ENCODE results near the gene GJA4. TPM values are rescaled to one million over a fixed set of nuclear protein-coding genes. Genes with fewer than 3 reads are reported as not detected.

The GJA4 gene
- polyA plus RNA-seq, 1 of the 3 experiments (the other 2 are of a cell fraction), result not detected

DNA sequence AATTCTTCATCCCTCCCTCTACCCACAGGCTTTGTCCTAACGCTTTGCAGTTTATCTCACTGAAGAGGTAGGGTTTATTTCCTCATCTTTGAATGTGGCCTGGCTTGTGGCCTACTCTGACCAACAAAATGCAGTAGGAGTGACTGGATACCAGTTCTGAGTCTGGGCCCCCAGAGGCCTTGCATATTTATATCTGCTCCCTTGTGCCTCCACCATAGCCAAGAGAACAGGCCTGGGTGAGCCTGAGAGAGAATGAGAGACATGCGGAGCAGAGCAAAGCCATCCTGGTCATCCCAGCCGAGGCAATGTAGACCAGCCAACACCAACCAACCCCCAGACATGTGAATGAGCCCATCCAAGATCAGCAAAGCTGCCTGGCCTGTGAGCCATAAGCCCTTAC is 36.5 kb downstream of the GJA4 start:
- POLR2A ChIA-PET, result no interaction called here
- no peak for TF ChIP-seq GATA2 (CRISPR knock-in tag; IDR thresholded peaks at IDR 0.05)
- TF ChIP-seq, protein P1, sequence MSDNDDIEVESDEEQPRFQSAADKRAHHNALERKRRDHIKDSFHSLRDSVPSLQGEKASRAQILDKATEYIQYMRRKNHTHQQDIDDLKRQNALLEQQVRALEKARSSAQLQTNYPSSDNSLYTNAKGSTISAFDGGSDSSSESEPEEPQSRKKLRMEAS (IDR thresholded peaks at IDR 0.05; ENCODE audit: low read depth), result no peak
- TF ChIP-seq SIN3A (IDR thresholded peaks at IDR 0.05; ENCODE audit: borderline replicate concordance, low read depth, low read length), result no peak
- TF ChIP-seq RCOR1 (IDR thresholded peaks at IDR 0.05; ENCODE audit: low read length), result no peak
- TF ChIP-seq CHD2 (IDR thresholded peaks at IDR 0.05; ENCODE audit: low read length, partially characterized antibody), result no peak
- no peak for TF ChIP-seq EZH2phosphoT487 (IDR thresholded peaks at IDR 0.05; ENCODE audit: borderline replicate concordance, low read depth)
- TF ChIP-seq RXRA (IDR thresholded peaks at IDR 0.05; ENCODE audit: borderline replicate concordance, low read depth), result no peak
- no peak for TF ChIP-seq GABPA (IDR thresholded peaks at IDR 0.05; ENCODE audit: low read depth)
- TF ChIP-seq, protein P2, sequence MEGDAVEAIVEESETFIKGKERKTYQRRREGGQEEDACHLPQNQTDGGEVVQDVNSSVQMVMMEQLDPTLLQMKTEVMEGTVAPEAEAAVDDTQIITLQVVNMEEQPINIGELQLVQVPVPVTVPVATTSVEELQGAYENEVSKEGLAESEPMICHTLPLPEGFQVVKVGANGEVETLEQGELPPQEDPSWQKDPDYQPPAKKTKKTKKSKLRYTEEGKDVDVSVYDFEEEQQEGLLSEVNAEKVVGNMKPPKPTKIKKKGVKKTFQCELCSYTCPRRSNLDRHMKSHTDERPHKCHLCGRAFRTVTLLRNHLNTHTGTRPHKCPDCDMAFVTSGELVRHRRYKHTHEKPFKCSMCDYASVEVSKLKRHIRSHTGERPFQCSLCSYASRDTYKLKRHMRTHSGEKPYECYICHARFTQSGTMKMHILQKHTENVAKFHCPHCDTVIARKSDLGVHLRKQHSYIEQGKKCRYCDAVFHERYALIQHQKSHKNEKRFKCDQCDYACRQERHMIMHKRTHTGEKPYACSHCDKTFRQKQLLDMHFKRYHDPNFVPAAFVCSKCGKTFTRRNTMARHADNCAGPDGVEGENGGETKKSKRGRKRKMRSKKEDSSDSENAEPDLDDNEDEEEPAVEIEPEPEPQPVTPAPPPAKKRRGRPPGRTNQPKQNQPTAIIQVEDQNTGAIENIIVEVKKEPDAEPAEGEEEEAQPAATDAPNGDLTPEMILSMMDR (IDR thresholded peaks at IDR 0.05), result no peak
- TF ChIP-seq TCF12 (IDR thresholded peaks at IDR 0.05), result no peak
- TF ChIP-seq, protein P3, sequence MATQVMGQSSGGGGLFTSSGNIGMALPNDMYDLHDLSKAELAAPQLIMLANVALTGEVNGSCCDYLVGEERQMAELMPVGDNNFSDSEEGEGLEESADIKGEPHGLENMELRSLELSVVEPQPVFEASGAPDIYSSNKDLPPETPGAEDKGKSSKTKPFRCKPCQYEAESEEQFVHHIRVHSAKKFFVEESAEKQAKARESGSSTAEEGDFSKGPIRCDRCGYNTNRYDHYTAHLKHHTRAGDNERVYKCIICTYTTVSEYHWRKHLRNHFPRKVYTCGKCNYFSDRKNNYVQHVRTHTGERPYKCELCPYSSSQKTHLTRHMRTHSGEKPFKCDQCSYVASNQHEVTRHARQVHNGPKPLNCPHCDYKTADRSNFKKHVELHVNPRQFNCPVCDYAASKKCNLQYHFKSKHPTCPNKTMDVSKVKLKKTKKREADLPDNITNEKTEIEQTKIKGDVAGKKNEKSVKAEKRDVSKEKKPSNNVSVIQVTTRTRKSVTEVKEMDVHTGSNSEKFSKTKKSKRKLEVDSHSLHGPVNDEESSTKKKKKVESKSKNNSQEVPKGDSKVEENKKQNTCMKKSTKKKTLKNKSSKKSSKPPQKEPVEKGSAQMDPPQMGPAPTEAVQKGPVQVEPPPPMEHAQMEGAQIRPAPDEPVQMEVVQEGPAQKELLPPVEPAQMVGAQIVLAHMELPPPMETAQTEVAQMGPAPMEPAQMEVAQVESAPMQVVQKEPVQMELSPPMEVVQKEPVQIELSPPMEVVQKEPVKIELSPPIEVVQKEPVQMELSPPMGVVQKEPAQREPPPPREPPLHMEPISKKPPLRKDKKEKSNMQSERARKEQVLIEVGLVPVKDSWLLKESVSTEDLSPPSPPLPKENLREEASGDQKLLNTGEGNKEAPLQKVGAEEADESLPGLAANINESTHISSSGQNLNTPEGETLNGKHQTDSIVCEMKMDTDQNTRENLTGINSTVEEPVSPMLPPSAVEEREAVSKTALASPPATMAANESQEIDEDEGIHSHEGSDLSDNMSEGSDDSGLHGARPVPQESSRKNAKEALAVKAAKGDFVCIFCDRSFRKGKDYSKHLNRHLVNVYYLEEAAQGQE (IDR thresholded peaks at IDR 0.05; ENCODE audit: low read depth, low read length), result no peak
- no peak for TF ChIP-seq FOXJ3 (CRISPR knock-in tag; IDR thresholded peaks at IDR 0.05)
- no peak for TF ChIP-seq MXI1 (IDR thresholded peaks at IDR 0.05; ENCODE audit: low read depth, low read length)
- TF ChIP-seq, protein P4, sequence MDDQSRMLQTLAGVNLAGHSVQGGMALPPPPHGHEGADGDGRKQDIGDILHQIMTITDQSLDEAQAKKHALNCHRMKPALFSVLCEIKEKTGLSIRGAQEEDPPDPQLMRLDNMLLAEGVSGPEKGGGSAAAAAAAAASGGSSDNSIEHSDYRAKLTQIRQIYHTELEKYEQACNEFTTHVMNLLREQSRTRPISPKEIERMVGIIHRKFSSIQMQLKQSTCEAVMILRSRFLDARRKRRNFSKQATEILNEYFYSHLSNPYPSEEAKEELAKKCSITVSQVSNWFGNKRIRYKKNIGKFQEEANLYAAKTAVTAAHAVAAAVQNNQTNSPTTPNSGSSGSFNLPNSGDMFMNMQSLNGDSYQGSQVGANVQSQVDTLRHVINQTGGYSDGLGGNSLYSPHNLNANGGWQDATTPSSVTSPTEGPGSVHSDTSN (IDR thresholded peaks at IDR 0.05), result no peak
- H3K36me3 ChIP-seq (replicated peaks in 1 of 2; ENCODE audit: control insufficient read depth in 1 of 2, insufficient read depth in 2 of 2, low read length in 1 of 2), result no peaks in the 10 kb centered on the region
- peaks cover 0 to 45% of the 10 kb centered on the region in 2 experiments; a peak in 2 of 4 replicates for H3K4me1 ChIP-seq (ENCODE audit: control insufficient read depth in 1 of 2, insufficient read depth in 2 of 2, low read depth in 1 of 2, low read length in 1 of 2)
- H3K9me2 ChIP-seq, result no peaks in the 10 kb centered on the region
- no peaks in the 10 kb centered on the region for H3K27me3 ChIP-seq (ENCODE audit: insufficient read depth)
- WGBS (ENCODE audit: low lambda C conversion rate), result 63% methylated on average over 3 of the region's 3 CpGs
- no peak for DNase-seq
- H3F3A ChIP-seq (replicated peaks; ENCODE audit: insufficient read depth), result no peaks in the 10 kb centered on the region
- H3K4me2 ChIP-seq, result no peak overlapping the region
- no peaks in the 10 kb centered on the region for H3K79me2 ChIP-seq (ENCODE audit: insufficient read depth)
- CTCF ChIA-PET, result no interaction called here
- H4K20me1 ChIP-seq (ENCODE audit: insufficient read depth), result no peaks in the 10 kb centered on the region
- H3K27ac ChIP-seq (ENCODE audit: low read depth in 2 of 2, low read length in 1 of 2), result no peak overlapping the region
- no peak overlapping the region for H2AFZ ChIP-seq (ENCODE audit: low read depth)
- H3K9ac ChIP-seq, result no peak overlapping the region
- H3K9me3 ChIP-seq, result no peaks in the 10 kb centered on the region
- H3K4me3 ChIP-seq (ENCODE audit: low read depth in 2 of 2, low read length in 1 of 2), result no peak overlapping the region
